ENCODE results near the gene TOLLIP.
"Not testable (repeated sequence)": the region's sequence is repeated elsewhere in the genome, so short reads cannot be mapped to it uniquely, and the experiment has no call there.

Gene TOLLIP

DNA sequence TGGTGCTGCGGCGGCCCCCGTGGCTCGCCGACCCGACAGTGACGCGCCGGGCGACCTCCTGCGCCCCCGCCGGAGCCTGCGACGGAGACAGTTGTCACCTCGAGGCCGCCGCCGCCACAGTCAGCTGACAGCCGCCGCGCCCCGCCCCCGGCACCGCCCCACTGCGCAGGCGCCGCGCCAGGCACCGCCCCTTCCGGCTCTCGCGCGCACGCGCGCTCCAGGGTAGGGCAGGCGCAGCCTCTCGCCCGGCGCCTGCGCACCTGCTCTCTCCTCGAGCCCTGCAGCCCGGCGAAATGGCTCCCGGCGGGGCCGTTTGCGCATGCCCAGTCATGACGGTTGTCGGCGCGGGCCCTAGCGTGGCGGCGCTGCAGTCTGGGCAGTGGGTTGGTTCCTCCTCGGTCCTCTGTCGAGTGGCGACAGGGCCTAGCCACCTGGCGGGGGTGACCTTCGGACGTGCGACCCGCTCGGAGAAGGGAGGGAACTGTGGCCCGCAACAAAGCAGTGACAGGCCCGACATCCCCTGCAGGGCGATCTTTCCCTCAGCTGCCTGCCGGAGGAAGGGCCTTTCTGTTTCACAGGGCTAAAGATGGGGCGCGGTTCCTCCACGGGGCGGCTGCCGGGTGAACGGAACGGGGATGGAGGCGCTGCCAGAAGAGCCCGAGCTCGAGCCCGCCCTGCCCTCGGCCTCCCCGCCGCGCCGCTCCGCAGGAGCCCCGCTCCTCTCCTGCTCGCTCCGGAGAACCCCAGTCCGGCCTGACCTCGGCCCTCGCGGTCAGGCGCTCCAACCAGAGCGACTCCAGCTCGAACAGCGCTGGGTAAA lies at the start of gene TOLLIP:
Gene TOLLIP, minus strand, starts transcription at position 135 of the 820 bp plus-strand sequence. Its CDS starts 134 bp downstream, at position 1.
- DNase-seq (ENCODE audit: low spot score): peak; percentile 86

DNA sequence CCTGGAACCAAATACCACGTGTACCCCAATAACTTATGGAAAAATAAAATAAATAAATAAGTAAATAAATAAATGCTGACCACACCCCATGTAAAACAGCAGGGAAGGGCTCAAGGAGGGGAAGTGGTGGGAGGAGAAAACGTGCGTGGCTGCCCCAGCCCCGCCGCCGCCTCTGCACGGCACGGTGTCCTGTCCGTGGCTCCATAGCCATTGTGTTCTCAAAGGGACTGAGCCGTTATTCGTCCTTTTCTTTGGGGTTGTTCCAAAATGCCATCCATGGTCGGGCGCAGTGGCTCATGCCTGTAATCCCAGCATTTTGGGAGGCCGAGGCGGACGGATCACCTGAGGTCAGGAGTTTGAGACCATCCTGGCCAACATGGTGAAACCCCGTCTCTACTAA lies 49.5 kb upstream of the TOLLIP start:
- not testable (repeated sequence) for DNase-seq (ENCODE audit: low spot score)

DNA sequence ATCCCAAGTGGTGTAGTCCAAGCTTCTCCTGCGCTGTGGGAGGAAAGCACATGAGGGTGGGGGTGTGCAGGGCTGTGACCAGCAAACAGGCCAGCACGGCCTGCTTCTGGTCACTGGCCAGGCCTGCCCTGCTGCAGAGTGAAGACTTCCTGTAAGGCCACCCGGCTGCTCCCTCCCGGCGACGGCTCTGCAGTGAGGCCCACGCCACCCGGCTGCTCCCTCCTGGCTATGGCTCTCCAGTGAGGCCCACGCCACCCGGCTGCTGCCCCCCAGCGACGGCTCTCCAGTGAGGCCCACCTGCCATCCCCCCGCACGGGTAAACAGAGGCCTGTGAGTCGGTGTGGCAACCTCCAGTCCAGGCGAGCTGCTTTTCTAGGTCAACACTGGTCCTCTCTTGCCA lies 48.9 kb upstream of the TOLLIP start:
- no peak for DNase-seq (ENCODE audit: low spot score)

DNA sequence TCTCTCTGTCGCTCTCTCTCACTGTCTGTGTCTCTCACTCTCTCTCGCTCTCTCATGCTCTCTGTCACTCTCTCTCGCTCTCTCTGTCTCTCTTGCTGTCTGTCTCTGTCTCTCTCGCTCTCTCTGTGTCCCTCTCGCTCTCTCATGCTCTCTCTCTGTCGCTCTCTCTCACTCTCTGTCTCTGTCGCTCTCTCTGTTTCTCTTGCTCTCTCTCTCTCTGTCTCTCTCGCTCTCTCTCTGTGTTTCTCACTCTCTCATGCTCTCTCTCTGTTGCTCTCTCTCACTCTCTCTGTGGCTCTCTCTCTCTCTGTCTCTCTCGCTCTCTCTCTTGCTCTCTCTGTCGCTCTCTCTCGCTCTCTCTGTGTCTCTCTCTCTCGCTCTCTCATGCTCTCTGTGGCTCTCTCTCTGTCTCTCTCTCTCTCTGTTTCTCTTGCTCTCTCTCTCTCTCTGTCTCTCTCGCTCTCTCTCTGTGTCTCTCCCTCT lies 47.1 kb upstream of the TOLLIP start:
- DNase-seq (ENCODE audit: low spot score): no peak

DNA sequence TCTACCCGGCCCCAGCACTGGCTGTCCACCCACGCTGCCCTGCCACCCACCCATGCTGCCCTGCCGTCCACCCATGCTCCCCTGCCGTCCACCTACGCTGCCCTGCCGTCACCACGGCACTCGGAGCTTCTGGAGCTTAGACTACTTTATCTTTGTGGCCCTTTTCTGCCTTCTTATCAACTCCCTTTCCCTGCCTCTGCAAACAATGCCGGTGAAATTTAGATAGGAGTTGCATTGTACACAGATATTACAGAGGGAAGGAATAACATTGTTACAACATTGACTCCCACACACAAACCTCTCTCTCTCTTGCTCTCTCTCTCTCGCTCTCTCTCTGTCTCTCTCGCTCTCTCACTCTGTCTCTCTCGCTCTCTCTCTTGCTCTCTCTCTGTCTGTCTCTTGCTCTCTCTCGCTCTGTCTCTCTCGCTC lies 46.6 kb upstream of the TOLLIP start:
- DNase-seq (ENCODE audit: low spot score): no peak

DNA sequence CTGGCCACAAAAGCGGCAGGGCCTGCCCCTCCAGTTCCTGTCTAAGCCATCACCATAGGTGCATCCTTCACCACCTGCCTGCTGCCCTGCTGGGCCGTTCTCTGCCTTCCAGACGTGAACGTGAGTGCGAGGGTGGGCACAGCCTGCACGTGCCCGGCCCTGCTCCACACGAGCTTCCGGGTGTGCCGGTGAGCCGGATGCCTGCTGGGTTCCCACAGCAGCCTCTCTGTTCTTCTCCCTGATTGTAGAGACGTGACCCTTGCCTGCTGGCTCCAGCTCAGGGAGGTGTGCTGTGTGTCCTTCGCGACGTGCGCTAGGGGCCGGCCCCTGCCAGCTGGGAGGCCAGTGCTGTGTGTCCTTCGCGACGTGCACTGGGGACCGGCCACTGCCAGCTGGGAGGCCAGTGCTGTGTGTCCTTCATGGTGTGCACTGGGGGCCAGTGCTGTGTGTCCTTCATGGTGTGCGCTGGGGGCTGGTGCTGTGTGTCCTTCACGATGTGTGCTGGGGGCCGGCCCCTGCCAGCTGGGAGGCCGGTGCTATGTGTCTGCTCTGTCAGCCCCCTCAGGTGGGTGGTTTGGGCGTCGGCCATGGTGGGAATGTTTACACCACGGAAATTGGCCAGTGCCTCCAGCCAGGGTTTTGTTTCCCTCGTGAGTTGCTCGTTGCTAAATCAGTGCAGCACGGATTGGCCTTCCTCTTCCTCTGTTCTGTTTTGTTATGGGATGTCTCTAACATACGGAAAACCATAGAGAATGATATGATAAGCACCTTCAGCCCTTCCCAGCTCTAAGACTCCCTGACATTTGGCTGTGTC lies 44.9 kb upstream of the TOLLIP start:
- DNase-seq (ENCODE audit: low spot score): no peak

DNA sequence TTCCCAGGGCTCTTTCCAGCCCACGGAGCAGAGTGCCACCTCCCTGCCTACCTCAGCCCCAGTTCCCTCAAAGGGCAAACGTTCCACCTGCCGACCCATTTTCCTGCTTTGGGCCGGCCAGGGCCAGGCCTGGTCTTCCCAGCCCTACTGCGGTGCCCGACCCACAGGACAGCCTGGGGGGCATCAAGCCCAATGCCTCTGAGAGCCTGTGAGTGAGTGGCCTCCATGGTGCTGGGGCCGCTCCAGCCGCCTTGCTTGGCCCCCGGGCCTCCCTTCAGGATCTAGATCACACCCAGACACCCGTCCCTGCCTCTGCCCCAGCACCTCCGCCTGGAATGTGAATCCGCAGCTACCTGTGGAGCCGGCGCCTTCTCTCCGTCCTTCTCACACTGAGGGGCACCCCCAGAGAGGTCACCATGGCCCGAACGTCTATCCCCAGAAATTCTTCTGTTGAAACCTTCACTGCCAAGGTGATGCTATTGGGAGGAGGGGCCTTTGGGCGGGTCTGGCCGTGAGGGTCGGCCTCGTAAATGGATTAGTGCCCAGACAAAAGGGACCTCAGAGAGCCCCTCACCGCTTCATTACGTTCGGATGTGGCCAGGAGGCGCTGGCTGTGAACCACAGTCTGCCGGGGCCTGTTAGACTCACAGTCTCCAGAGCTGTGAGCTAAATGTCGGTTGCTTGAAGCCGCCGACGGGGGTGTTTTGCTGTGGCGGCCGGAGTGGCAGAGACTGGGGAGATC lies 44.1 kb upstream of the TOLLIP start:
- no peak for DNase-seq (ENCODE audit: low spot score)

DNA sequence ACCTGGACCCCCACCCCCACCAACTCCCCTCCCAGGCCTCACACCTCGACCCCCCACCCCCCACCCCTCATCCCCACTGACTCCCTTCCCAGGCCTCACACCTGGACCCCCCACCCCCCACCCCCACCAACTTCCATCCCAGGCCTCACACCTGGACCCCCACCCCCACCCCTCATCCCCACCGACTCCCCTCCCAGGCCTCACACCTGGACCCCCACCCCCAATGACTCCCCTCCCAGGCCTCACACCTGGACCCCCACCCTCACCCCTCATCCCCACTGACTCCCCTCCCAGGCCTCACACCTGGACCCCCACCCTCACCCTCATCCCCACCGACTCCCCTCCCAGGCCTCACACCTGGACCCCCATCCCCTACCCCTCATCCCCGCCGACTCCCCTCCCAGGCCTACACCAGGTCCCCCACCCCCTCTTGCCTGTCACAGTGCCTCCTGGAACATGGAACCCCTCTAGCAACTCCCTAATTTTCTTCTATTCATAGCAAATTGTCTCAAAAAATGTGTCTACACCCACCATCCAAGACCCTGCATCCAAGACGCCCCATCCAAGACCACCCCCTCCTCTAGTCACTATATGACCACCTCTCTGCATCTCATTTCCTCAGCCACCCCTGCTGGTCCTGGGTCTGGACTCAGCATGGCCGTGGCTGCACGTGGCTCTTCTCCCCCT lies 43.4 kb upstream of the TOLLIP start:
- DNase-seq (ENCODE audit: low spot score): no peak

DNA sequence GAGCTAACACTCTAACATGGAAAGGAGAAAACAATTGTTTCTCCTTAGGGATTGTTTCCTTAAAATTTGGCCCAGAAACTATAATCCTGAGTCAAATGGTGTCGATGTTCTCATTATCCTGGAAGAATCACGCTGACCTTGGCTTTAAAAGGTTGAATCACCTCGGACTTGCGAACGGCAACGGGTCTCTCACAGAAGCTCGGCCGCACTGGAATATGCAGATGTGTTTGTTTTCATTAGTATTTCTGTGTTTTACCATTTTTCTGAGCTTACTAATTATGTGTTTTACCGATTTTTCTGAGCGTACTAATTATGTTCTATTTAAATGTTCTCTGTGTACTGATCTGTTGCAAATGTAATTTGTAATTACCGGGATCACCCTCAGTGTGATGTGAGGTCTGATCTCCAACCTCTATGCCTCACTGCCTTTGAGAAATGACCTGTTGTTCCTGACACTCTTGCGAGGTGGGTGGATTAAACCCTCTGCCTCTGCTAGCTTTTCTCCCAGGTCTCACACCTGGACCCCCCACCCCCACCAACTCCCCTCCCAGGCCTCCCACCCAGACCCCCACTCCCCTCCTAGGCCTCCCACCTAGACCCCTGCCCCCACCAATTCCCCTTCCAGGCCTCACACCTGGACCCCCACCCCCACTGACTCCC lies 42.0 kb upstream of the TOLLIP start:
- DNase-seq (ENCODE audit: low spot score): peak; percentile 72

DNA sequence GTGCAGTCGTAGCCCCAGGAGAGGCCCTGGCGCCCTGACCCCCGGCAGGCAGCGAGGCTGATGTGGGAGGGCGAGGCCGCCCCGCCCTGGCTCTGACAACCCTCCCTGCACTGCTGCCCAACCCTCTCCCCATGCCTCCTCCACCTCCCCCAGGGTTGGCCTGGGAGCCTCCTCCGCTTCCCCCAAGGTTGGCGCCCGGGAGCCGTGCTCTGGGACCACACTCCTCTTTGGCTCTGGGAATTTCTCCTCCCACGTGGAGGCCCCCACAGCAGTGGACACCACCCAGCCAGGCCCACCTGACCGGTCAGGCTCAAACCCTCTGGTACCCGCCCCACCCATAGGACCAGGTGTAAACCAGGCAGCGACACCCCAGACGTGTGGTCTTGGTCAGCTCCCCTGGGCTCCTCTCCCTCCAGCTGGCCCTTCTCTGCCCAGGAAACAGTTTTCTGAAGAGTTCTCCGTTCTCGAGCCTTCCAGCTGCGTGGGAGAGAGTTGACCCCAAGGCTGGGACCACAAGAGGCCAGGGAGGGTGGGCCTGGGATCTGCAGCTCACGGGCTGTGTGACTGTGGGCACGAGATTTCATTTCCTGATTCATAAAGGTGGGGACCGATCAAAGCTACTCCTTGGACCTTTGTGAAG lies 40.8 kb upstream of the TOLLIP start:
- no peak for DNase-seq (ENCODE audit: low spot score)

DNA sequence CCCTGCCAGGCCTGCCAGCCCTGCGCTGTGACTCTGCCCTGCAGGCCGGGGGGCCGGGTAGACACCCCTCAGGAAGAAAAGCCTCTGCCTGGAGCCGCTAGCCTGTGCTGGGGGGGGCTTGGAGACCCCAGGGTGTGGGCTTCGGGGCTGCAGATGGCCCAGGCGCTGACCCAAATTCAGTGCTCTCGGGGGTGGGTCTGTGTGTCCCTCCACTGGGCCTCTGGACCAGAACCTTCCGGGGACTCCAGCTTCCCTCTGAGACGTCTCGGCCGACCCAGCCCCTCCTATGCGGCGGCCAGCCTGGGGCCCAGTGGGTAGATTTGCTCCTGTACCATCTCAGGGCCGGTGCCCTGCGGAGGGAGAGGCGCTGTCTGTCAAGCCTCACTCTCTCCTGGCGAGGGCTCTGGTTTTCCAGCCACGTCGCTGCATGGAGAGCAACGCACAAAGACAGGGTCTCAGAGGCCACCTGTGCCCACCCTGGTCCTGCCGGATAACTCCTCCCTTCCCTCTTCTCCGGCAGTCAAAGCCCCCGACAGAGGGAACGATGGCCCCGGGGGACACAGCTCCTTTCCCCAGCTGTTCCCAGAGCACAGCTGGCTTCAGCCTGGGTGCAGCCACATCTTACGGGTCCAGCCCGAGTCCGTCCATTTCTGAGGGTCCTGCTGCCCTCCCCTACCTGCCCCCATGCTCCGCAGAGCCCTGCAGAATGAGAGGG lies 40.1 kb upstream of the TOLLIP start:
- DNase-seq (ENCODE audit: low spot score): no peak

DNA sequence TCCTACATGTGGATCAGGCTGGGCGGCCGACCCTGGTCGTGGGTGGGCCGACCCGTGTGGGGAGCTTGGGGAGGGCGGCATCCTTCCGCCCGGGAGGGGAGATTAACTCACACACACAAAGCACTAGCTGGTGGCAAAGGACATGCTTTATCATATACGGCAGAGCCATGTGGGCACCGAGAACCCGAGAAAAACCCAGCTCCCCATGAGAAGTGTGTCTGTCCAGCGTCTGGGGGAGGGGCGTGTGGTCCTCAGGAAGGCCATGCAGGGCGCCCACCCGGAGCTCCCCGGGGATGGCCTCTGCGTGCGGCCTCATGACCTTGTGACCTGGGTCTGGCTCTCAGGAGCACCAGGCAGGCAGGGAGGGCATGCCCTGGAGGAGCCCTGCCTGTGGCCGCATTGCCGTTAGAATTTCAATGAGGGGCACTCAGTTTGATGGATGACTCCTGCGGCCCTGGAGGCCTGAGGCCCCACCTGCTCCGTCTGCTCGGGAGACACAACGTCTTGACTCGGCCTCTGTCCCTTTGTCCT lies 39.4 kb upstream of the TOLLIP start:
- no peak for DNase-seq (ENCODE audit: low spot score)

DNA sequence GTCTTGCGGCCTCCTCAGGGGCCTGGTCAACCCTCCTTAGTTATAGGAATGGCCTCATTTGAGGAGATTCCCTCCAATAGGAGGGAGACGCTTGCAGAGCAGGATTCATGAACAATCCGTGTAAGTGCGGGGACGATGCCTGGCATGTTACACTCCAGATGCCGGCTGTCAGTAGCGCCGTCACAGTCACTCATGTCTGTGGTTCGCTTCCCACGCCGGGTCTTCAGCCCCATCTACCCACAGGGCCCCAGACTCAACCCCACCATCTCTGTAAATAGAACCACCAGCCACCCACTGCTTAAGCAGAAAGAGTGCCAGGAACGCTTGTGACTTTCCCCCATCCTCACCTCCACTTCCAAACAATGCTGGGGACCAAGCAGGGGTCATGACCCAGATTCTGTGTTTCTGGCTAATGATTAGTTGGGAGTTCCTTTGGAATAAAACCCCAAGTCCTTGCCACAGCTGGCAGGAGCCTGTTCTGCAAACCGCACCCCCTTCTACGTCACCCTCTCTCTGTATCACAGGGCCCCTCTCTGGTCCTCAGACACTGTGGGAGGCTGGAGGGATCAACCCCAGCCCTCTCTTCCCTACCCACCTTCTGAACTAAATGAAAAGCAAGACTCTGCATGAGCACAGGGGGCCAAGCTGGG lies 38.8 kb upstream of the TOLLIP start:
- no peak for DNase-seq (ENCODE audit: low spot score)

DNA sequence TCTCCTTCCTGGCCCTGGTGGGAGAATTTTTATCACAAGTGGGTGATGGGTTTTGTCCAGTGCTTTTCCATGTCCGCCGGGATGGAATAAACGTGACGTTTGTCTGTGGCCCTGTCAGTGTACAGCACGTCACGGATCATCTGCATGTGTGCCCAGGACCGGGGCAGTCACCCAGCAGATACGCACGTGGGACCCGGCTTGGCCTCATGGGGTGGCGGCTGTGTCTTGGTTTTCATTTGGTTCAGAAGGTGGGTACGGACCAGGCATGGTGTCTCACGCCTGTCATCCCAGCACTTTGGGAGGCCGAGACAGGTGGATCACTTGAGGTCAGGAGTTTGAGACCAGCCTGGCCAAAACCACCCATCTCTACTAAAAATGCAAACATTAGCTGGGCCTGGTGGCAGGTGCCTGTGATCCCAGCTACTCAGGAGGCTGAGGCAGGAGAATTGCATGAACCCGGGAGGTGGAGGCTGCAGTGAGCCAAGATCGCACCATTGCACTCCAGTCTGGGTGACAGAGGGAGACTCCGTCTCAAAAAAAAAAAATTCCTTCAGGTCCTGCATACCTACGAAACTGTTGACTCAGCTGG lies 38.1 kb upstream of the TOLLIP start:
- DNase-seq (ENCODE audit: low spot score): not testable (repeated sequence)

DNA sequence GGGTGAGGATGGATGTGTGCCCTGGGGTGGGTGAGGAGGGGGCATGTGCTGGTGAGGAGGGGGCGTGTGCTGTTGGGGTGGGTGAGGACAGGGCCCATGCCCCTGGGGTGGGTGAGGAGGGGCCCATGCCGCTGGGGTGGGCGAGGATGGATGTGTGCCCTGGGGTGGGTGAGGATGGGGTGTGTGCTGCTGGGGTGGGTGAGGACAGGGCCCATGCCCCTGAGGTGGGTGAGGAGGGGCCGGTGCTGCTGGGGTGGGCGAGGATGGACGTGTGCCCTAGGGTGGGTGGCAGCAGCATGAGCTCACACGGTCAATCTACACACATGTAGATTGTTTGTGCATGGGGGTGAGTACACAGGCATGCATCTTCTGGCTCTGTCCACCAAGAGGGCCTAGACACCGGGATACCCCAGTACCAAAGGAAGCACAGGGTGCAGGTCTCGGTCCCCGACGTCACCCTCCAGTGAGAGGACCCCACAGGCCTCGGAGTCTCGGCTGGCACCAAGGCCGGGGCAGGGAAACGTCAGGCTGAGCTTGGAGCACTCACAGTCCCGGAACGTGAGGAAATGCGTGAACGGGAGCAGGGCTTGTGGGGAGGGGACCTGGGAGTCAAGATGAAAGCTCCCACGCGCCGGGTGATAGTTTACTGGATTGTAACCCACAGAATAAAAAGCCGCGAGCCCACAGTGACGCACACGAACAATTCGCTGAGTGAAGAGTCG lies 37.4 kb upstream of the TOLLIP start:
- no peak for DNase-seq (ENCODE audit: low spot score)

DNA sequence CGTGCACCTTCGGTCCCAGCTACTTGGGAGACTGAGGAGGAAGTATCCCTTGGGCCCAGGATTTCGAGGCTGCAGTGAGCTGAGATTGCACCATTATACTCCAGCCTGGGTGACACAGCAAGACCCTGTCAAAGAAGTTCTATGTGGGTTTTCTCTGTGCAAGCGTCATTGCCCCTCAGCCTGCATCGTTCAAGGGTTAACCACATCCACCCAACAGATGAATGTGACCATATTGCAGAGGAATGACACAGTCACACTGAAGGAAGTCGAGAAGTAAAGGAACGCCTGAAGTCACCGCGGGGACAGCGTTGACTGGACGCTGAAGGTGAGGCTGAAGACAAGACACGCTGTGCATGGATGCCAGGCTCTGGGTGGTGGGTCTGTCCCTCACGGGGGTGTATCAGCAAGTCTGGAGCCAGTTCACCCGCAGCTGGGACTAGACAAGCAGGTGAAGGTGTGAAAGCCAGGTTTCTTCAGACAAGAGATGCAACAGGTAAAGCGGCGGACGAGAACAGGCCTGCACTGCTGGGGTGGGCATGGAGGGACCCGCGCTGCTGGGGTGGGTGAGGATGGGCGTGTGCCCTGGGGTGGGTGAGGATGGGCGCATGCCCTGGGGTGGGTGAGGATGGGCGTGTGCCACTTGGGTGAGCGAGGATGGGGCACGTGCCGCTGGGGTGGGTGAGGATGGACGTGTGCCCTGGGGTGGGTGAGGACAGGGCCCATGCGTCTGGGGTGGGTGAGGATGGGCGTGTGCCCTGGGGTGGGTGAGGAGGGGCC lies 36.5 kb upstream of the TOLLIP start:
- DNase-seq (ENCODE audit: low spot score): no peak

DNA sequence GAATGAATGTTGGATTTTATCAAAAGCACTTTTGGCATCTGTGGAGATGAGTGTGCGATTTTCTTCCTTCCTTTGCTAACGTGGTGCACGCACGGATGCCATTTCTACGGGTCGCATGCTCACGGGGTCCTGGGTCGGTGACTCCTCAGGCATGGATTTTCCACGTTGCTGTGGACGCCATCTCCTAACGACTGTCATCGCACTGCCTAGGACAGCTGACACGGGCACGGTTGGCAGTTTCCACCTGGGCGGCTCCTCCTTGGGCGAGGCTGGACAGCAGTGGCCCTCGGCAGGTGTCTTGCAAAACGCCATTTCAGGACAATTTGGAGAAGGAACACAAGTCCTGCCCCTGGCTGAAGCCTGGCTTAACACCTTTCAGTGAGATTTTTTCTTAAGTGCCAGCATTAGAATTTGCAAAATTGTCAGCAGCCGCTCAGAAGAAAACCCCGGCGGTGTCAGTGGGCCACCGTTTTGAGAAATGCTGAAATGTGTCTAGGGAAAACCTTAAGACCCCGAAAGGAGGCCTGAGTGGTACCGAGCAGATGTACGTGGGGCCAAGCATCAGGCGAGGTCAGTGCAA lies 34.7 kb upstream of the TOLLIP start:
- DNase-seq (ENCODE audit: low spot score): no peak

Measured in SW480 (cell line).